HG03460 (cell line): Measurements from ENCODE around the gene VPS29.
A peak's percentile ranks its signal among the peaks of the same experiment; 100 is the strongest.
"Not testable (repeated sequence)": the region's sequence is repeated elsewhere in the genome, so short reads cannot be mapped to it uniquely, and the experiment has no call there.

Experiments used
- ATAC-seq: cut with Tn5 transposase; IDR thresholded peaks from one replicate; pipeline ENCODE4 v1.9.1; 2021; ENCODE audit not compliant: unreplicated experiment

Gene VPS29

DNA sequence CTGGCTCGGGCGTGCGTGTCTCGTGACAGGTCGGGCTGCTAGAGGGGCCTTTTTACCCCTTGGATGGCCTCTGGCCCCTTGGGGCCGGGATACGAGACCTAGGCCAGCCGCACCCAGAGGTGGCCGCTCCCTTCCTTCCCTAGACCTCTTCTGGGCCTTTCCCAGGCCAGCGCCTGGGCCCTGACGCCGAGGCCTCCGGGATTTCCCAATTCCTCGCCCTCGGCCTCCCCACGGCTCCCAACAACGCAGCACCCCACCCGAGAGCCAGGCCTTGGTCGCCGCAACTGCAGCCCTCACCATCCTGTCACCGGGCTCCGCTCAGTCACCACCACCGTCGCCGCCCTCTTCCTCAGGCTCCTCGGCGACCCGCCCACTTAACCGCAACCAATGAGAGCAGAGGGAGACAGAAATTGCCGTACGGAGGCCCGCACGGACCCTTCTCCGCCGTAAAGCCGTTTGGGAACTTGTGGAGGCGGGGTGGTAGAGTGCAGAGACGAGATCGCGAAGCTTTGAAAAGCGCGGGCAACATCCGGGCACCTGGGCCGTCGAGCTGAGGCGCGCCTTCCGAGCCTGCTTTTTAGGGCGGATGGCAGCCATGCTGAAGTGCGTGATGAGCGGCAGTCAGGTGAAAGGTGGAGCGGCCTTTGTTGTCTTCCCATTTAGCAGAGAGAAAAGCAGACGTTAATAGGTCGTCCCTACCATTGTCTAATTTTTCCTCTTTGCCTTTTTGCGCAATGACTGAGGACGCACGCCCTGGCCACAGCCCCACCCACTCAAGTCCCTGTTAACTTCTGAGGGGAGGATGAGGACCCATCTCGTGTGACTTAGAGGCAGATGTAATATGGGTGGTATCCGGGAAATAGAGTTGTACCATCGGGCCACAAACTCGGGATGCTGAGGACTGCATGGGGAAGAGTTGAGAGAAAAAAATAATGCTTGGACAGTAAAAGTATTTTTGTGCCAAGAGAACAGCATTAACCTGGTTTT is at the start of gene VPS29, which contains the start of gene RAD9B:
Gene VPS29, minus strand, starts transcription at position 360 of the 987 bp plus-strand sequence. Its CDS starts 60 bp downstream, at position 300.
Gene RAD9B, plus strand, starts transcription at position 580 of the 987 bp plus-strand sequence. Its CDS starts 7 bp downstream, at position 587.
- ATAC-seq, result peak; percentile 94

DNA sequence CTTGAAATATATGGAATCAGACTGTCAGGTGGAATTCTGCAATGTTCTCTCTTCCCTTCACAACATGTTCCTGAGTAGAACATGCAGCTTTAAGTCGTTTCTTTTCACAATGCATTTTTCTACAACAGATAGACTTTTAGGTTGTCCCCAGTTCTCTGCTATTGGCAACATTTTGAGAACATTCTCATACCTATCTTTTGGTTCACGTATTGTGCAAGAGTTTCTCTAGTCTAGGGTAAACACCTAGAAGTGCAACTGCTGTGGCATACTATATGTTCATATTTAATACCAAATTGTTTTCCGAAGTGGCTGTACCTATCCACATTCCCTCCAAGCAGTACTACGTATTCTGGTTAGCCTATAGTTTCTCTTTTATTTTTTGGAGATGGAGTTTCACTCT is 49.1 kb upstream of the VPS29 start:
- ATAC-seq, result no peak

DNA sequence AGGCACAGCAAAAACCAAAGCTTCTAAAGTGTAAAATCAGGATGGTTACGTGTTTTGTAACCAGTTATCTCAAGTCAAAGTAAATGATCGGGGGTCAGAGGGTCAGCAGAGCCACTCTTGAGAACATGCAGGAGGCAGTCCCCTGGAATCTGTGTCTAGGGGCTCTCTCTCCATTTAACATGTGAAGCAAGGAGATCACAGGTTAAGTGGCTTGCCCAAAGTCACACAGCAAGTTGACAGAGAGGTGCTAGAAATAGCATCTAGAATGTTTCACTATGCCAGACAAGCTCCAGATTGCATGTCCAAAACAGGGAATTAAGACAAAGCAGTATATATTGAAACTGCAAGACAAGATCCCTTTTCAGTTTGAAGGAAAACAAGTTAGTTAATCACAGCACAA is 47.8 kb upstream of the VPS29 start:
- no peak for ATAC-seq

DNA sequence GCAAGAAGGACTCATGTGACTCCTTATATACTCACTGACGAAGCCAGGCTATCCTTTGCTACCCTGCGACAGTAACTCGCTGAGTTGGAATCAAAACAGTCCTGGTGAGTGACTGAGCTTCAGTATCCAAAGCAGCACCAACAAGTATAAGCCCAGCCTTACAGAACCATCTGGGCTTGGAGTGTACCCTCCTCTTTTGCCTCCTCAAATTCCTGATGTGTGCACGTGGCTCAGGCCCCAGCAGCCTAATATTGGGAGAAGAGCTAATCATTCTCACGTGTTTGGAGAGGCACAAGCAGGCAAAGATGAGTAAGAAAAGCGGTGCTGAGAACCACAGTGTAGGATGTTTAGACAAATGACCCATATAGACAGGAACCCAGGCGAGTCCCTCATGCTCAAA is 46.8 kb upstream of the VPS29 start:
- no peak for ATAC-seq

DNA sequence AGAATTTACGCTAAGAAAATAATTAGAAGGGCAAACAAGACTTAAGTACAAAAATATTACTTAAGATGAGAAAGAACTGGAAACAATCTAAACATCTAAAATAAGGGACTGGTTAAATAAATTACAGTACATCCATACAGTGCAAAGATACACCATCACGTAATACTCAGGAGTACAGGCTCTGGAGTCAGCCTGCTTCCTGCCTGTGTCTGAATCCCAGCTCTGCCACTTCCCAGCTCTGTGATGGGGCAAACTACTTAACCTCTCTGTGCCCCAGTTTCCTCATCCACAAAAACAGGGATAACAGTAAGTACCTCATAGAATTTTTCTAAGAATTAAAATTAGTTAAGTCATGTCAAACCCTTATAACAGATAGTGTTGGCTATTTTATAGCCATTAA is 45.2 kb upstream of the VPS29 start:
- ATAC-seq, result no peak

DNA sequence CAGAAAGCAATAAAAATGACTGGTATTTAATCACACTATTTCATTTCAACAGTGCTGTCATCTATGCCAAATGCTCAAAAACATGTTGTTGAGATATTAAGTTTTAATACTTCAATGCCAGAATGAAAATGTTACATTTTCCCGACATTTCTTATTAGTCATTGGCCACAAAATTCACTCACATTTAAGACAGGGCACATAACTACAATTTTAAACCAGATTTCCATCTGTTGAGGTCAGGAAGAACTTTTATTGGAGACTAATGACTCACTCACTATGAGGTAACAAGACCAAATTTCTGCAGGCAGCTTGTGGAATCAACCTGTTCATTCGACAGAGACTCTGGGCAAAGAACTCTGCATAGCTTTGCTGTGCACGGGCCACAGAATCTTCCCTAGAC is 44.4 kb upstream of the VPS29 start:
- ATAC-seq, result no peak

DNA sequence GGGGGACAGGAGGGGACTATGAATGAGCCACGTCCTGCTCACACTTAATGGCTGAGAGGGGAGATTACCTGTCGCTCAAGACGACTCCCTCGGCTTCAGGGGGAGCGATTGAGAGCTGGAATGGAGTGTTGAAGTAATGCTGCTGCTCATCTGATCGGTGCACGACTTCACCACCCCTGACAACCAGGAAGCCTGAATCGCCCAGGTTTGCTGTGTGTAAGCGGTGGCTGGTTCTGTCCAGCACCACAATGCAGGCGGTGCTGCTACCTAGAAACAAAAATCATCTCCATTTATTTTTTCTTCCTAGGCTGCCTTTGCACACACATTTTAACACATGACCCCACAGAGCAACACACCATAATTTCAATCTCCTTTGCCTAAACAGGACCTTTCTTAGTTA is 43.9 kb upstream of the VPS29 start:
- no peak for ATAC-seq

DNA sequence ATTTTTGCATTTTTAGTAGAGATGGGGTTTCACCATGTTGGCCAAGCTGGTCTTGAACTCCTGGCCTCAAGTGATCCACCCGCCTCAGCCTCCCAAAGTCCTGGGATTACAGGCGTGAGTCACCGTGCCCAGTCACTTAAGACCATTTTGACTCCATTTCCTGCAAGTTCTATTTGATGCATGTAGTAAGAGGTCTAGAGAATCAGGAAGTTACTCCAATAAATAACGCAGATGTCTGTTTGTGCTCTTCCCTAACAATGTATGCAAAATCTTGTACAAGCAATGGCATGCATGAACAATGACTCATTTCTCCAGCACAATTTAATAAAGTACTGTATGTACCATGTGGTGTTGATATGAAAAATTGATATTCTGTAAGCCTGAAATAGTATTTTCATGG is 43.3 kb upstream of the VPS29 start:
- ATAC-seq, result not testable (repeated sequence)

DNA sequence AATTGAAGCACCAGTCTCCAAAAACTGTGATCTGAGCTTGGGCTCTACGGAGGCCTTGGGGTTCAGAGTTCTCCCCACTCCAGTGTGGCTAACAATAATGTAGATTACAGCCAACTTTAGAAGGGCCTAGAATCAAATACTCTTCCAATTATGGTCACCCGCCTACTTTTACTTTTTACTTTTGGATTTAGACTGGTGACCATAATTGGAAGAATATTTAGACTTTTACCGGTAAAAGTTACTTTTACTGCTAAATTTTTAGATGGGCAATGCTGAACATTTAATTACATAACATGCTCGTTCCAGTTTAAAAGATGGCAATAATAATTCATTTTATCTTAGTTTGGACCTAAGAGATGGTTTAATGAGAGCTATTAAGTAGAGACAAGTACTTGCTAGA is 42.1 kb upstream of the VPS29 start:
- no peak for ATAC-seq

DNA sequence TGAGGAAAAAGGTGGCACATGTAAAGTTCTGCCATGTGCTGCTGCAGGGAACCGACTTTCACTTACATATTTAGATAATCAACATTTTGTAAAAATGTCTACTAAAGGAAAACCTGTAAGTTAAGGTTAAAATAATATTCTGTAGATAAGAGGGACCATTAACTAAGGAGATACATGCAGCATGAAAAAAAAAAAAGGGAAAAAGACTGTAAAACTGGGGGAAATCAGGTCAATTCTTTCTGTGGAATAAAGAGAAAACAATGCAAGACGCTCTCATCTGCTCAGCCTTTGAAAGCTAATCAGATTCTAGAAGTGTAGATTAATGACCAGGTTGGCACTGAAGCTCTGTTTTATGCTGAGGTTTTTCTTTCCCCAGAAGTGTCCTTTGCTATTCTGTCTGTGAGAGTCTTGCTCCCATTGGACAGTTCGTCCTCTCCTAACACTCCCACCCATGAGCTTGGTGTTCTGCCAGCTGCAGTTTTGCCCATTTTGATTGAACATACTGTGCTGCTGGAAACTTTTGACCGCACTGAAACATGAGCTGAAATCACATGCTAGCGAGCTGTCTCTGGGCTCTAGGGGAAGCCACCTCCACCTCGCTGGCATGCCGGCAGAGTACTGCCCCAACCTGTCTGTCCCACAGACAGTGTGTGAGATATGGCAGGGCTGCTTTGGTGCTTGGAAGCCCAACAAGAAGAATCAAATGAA is 41.5 kb upstream of the VPS29 start:
- ATAC-seq, result no peak

DNA sequence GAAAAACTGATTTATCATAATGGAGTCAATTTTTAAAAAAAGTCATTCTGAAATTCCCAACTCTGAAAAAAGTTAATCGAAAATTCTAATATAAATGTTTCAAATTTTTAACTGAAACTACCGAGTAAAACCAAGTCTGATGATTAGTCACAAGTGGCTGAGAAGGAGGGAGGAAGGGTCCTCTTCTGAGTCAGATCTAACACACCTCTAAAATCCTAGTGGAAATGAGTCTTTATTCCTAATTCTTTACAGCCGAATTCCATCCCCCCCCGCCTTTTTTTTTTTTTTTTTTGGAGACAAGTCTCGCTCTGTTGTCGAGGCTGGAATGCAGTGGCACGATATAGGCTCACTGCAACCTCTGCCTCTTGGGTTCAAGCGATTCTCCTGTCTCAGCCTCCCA is 38.1 kb upstream of the VPS29 start:
- no peak for ATAC-seq

DNA sequence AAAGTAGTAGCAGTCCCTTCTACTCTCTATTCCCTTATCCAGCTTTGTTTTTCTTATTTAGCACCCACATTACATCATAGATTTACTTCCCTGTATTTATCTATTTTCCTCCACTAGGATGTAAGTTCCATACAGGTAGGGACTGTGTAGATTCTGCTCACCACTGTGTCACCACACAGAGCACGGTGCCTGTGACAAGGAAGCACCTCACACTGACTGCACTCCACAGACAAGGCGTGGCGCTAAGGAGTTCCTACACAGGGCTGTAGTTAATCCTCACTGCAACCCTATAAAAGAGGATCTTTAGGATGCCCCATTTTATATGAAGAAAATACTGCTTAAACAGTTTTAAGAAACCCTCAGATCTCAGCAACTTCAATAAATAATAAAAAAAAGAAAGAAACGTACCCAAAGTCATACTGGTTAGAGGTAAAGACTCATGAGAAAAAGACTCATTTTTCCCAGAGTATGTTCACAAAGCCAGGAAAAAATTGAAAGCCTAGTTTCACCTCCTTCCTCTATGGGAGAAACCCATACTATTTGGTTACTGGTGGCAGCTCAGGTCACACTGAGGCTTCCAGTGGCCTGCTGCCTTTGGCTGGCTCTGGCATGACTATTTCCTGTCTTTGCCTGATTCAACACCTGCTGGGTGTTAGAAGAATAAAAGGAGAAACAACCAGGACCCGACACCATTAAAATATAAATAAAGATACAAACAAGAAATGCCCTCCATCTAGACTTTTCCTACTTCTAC is 37.1 kb upstream of the VPS29 start:
- no peak for ATAC-seq

DNA sequence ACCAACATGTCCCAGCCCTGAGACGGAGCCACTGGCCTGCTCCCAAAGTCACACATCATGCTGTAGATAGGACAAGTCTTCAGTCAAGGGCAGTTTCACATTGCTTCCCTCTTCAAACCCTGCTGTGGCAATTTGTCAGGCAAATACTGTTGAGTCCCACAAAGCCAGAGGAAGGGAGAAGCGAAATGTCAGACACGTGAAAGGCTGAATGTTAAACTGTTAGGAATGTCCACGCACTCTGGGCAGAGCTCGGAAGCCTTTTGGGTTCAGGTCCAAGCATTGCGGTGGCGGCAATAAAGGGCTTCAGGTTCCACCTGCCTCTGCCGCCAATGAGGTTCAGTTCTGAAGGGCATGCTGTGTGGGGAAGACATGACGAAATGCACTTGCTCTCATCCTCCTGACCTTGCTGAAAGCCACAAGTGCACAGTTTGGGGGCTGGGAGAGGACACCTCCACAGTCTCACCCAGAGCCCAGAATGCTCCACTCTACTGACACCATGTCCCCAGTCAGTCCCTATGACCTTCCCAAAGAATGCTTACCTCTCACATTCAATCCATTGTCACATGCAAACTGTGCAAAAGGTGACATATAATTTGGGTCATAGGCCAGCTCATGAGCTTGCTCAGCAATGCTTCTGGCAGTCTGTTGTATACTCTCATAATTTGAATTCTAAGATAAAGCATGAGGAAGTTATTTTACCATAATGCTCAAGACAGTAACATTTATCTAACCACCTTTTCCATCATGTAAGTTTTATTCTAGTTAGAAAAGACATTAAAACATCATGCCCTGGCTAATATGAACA is 35.9 kb upstream of the VPS29 start:
- no peak for ATAC-seq

DNA sequence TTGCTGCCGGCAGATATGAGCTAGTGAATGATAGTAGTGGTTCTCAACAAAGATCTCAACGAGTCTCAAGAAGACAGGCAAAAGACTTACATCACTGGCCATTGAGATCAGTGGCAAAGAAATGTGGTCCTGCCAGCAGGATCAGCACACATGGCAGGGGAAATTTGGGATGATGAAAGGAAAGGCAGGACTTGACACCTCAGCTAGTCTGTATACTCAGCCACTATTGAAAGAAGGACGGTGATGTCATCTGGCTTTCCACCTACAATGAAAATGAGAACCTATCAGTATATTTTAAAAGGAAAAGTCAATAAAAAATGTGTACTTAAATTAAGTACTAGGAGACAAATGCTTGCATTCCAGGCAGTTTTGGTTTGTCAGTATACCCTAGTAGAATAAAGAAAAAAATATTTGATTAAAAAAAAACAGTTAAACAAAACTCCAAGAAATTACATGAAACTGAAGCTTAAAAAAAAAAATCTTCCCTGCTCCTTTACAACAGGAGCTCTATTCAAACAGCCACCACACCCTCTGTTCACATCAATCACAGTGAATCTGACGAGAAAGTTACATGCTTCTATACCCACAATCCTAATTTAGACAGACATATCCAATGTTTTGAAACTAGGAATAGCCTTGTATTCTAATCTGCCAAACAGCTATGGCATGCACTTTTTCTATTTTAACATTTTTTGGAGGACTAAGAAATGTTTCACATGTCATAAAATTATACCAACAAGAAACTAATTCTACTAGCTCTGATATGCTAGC is 35.1 kb upstream of the VPS29 start:
- no peak for ATAC-seq

DNA sequence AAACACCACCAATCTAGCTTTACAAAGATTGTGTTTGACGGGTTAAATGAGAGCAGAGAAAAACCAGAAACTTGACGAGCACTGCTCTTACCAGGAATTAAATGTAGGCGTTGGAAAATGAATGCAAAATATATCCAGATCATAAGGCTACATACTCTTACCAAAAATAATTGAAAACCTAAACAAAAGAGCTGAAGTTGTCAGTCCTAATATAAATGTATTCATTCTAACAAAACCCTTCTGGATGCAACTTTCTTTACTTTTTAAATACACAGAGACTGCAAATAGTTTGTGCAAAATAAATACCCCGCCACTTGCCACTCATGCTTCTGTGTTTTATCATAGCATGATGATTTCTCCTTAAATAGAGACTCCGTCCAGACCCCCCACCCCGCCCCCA is 32.9 kb upstream of the VPS29 start:
- no peak for ATAC-seq

DNA sequence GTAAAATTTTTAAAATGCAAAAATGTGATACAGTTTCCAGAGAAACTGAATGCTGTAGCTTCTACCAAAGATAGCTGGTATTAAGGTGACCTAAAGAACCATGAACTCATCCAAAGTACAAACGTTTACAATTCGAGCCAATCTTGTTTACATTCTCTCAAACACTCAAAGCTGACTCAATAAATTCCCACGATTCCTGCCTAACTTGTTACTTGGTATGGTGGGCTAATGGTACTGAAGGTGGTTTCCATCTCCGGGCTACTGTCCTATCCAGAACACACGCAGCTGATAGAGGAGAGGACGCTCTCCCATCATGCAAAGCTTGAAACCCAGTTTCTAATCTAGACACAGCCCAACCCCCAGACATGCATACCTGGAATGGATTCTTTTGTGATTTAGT is 31.7 kb upstream of the VPS29 start:
- ATAC-seq, result no peak

DNA sequence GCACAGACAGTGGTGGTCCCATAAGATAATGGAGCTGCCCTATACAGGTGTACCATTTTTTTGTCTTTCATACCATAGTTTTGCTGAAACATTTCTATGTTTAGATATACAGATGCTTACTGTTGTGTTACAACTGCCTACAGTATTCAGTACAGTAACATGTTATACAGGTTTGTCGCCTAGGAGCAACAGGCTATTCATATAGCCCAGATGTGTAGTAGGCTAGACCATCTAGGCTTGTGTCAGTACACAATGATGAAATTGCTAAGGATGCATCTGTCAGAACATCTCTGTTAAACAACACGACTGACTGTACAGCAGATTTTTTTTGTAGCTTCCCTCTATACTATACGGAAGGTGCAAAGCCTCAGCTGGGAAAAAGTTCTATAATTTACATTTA is 30.7 kb upstream of the VPS29 start:
- no peak for ATAC-seq

DNA sequence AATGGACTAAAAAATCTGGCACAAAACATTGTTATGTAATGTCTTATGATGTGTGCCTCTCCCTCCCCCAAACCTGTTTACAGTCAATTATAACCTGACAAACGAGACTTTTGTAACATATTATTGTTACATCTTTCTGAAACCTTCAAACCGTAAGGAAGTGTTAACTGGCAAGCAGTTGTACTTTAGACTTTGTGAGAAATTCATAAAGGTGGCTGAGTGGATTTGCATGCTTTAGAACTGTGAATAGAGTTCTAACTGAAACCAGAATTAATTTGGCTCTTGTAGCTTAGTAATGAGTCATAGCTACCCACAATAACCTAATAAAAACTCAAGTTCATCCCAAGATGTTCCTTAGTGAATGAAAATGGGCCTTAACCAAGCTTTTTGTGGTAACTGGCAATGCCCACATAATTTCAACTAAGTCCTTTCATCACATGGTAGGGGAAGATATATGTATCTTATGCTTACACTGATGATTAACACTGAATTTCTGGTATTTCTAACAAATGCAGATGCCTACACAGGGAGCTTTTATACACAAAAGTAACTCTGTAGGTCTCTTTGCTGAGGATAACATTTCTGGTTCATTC is 29.9 kb upstream of the VPS29 start:
- peak; percentile 87 for ATAC-seq

DNA sequence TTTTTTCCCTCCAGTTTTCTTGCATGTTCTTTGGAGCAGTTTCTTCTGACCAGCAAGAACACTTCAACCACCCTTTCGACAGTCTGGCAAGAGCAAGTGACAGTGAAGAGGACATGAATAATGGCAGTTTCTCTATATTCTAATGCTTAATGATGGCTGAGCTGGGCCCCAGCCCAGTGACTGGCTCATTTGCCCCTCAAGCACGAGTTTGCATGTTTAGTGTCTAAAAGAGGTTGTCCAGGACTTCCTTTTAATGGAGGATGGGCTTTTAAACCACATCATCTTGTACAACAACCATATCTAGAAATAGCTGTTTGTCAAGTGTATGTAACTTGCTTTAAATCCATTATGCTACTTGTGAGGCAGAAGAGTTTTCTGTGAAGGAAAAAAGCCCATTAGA is 28.6 kb upstream of the VPS29 start:
- ATAC-seq, result no peak
